Body of pancreas (tissue), 4 donors: Measurements from ENCODE around the gene SEMA3A. TPM values are rescaled to one million over a fixed set of nuclear protein-coding genes. Genes with fewer than 3 reads are reported as not detected.

ENCODE experiments used
- ATAC-seq: fragments of 150-250 bp; one replicate; pipeline ENCODE4 v1.9.1; 2016
- DNase-seq, 4 donors: peaks; one replicate each; pipeline ENCODE4 v3.0.0-alpha.2; 2019
- H3K27ac ChIP-seq, 4 donors: fragments of 200-600 bp; sonication (generic); 1 replicate in 3 of 4; 2 replicates in 1 of 4; pipeline versions ENCODE4 v1.5.1 to v1.6.1; 2016 to 2019; ENCODE audit warnings: mild to moderate bottlenecking in 1 of 4, mixed read lengths in 1 of 4, moderate library complexity in 1 of 4
- H3K27me3 ChIP-seq, 2 donors: fragments of 200-600 bp; sonication (generic); one replicate each; pipeline ENCODE4 v1.6.0; 2016; ENCODE audit warnings: mild to moderate bottlenecking in 1 of 2
- H3K36me3 ChIP-seq, 2 donors: fragments of 200-600 bp; sonication (generic); replicated peaks in 1 of 2; 2 replicates each; pipeline ENCODE4 v1.5.1; 2016; ENCODE audit warnings: low read depth in 2 of 2; ENCODE audit not compliant: insufficient read depth in 1 of 2
- H3K4me1 ChIP-seq: fragments of 200-600 bp; sonication (generic); one replicate; pipeline ENCODE4 v1.6.0; 2016
- H3K4me3 ChIP-seq, 2 donors: fragments of 200-600 bp; sonication (generic); 1 replicate in 1 of 2; 2 replicates in 1 of 2; pipeline ENCODE4 v1.5.1; 2016 to 2019
- H3K9me3 ChIP-seq, 3 donors: fragments of 200-600 bp; sonication (generic); 1 replicate in 2 of 3; 2 replicates in 1 of 3; pipeline ENCODE4 v1.5.1; 2016
- CTCF ChIP-seq, 7 experiments: fragments of 450-650 bp in 4 of 7; fragments of 200-600 bp in 3 of 7; sonication (generic) in 3 of 7; IDR thresholded peaks; one replicate each; pipeline ENCODE4 v1.5.1; 2016 to 2019; ENCODE audit warnings: antibody characterized with exemption in 7 of 7
- POLR2A ChIP-seq, 3 donors: fragments of 450-650 bp; IDR thresholded peaks; one replicate each; pipeline ENCODE4 v1.6.1; 2016; ENCODE audit warnings: antibody characterized with exemption in 3 of 3, mild to moderate bottlenecking in 2 of 3
- WGBS, 2 donors: methylation state at CpG; one replicate each; pipeline ENCODE4 v1.1.5; 2017; 5-methylcytosine and 5-hydroxymethylcytosine counted together
- intact Hi-C: fragments of 100-400 bp; cut with DNase I; formaldehyde crosslinking; loops from one replicate; pipeline ENCODE4 v1.15.1; 2023
- total RNA-seq, 2 donors: library from RNA; depleted of rRNA; stranded (reverse); fragments of >200 nt; gene quantifications; one replicate each; pipeline ENCODE4 v1.1.0, GENCODE V29; 2016

The SEMA3A gene
- total RNA-seq, 2 donors from 2014 or later, result 0.33 to 2.6 TPM

GRCh38 chr7:84022009-84022408, 172.6 kb downstream of the SEMA3A start:
- no peak for TF ChIP-seq POLR2A (IDR thresholded peaks at IDR 0.05)
- TF ChIP-seq CTCF (IDR thresholded peaks at IDR 0.05), result no peak
- Histone ChIP-seq H3K4me3 (no peak overlapping the region), H3K4me1 (no peaks in the 10 kb centered on the region), H3K27me3 (no peaks in the 10 kb centered on the region), H3K27ac (no peak overlapping the region), H3K9me3 (no peaks in the 10 kb centered on the region), H3K36me3 (no peaks in the 10 kb centered on the region)
- intact Hi-C loops, result no loop called here
- no peak for DNase-seq
- 79 to 85% methylated on average over 2 of the region's 2 CpGs for WGBS, 2 donors
- ATAC-seq, result no peak

GRCh38 chr7:84021292-84021908, 173.2 kb downstream of the SEMA3A start:
- DNase-seq (no peak), ATAC-seq (no peak)
- Histone ChIP-seq H3K27me3 (no peaks in the 10 kb centered on the region), H3K36me3 (no peaks in the 10 kb centered on the region), H3K9me3 (no peaks in the 10 kb centered on the region), H3K27ac (no peak overlapping the region), H3K4me3 (no peak overlapping the region), H3K4me1 (no peaks in the 10 kb centered on the region)
- 69 to 78% methylated on average over 6 of the region's 6 CpGs for WGBS, 2 donors
- TF ChIP-seq CTCF (IDR thresholded peaks at IDR 0.05), result no peak
- TF ChIP-seq POLR2A (IDR thresholded peaks at IDR 0.05), result no peak
- intact Hi-C loops, result no loop called here

GRCh38 chr7:84017651-84018050, 176.9 kb downstream of the SEMA3A start:
- DNase-seq (no peak), ATAC-seq (no peak)
- TF ChIP-seq POLR2A (IDR thresholded peaks at IDR 0.05) (no peak), CTCF (IDR thresholded peaks at IDR 0.05) (no peak)
- no peak overlapping the region for H3K27ac ChIP-seq
- H3K4me1 ChIP-seq, result no peaks in the 10 kb centered on the region
- 54 to 58% methylated on average over 2 of the region's 2 CpGs for whole genome bisulfite sequencing, 2 donors
- intact Hi-C loops, result no loop called here
- H3K27me3 ChIP-seq, result no peaks in the 10 kb centered on the region
- no peaks in the 10 kb centered on the region for H3K36me3 ChIP-seq
- no peaks in the 10 kb centered on the region for H3K9me3 ChIP-seq
- no peak overlapping the region for H3K4me3 ChIP-seq

DNA sequence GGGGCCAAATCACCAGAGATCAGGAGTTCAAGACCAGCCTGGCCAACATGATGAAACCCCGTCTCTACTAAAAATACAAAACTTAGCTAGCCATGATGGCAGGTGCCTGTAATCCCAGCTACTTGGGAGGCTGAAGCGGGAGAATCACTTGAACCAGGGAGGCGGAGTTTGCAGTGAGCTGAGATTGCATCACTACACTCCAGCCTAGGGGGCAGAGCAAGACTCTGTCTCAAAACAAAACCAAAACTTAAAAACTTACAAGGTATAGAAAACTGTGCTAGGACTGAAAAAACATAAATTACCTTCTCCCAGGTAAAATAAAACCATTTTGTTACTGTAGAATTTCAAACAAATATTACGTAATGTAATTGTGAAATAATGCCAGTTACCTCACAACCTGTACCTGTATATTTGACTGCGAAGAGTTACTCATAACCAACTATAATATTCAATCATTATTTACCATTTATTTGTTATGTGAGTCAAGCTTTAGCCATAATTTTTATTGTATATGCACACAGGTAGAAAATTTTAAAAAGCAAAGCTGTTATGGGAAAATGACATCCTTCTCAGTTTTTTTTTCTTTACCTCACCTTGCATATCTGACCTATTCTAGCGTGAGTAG, 180.9 kb downstream of the SEMA3A start:
- H3K36me3 ChIP-seq, result no peaks in the 10 kb centered on the region
- 91 to 95% methylated on average over 6 of the region's 6 CpGs for WGBS, 2 donors
- DNase-seq (no peak), ATAC-seq (no peak)
- no peaks in the 10 kb centered on the region for H3K9me3 ChIP-seq
- no peaks in the 10 kb centered on the region for H3K27me3 ChIP-seq
- TF ChIP-seq POLR2A (IDR thresholded peaks at IDR 0.05), result no peak
- no peak for TF ChIP-seq CTCF (IDR thresholded peaks at IDR 0.05)
- H3K4me3 ChIP-seq, result no peak overlapping the region
- intact Hi-C loops, result no loop called here
- no peak overlapping the region for H3K27ac ChIP-seq
- no peaks in the 10 kb centered on the region for H3K4me1 ChIP-seq

- intact Hi-C loops, result no loop called here
- TF ChIP-seq CTCF (IDR thresholded peaks at IDR 0.05) (no peak), POLR2A (IDR thresholded peaks at IDR 0.05) (no peak)
- Histone ChIP-seq H3K4me1 (no peaks in the 10 kb centered on the region), H3K36me3 (no peaks in the 10 kb centered on the region), H3K4me3 (no peak overlapping the region), H3K27me3 (no peaks in the 10 kb centered on the region), H3K27ac (no peak overlapping the region), H3K9me3 (no peaks in the 10 kb centered on the region)
- no peak for ATAC-seq
- DNase-seq, result no peak
- WGBS, 2 donors, result no CpG with 5 or more reads among the region's 1 CpG
Observed at GRCh38 chr7:84009782-84010181, 184.8 kb downstream of the SEMA3A start.
